Loucy (cell line): Measurements from ENCODE around the gene OSBPL3.

Experiments used
- CTCF ChIP-seq: fragments of 200-600 bp; sonication (generic); conservative IDR thresholded peaks from 2 replicates; pipeline ENCODE4 v1.5.1; 2014; ENCODE audit warnings: mild to moderate bottlenecking, antibody characterized with exemption, low read length
- EZH2phosphoT487 ChIP-seq: fragments of 200-600 bp; IDR thresholded peaks from 2 replicates; pipeline ENCODE4 v1.6.1; 2018; ENCODE audit warnings: antibody characterized with exemption, mild to moderate bottlenecking, moderate library complexity, borderline replicate concordance

- TF ChIP-seq CTCF (peak; percentile 41), EZH2phosphoT487 (no peak)
Measured at GRCh38 chr7:24896031-24896501, 83.9 kb downstream of the OSBPL3 start.
